HEK293T (cell line): ENCODE data around the gene HSFX4.

Experiments
- BHLHE40 ChIP-seq: fragments of 450-650 bp; IDR thresholded peaks from 2 replicates; pipeline ENCODE4 v1.6.1; 2016; ENCODE audit warnings: mild to moderate bottlenecking, moderate library complexity, borderline replicate concordance
- CTBP1 ChIP-seq: fragments of 450-650 bp; IDR thresholded peaks from 2 replicates; pipeline ENCODE4 v1.6.1; 2016; ENCODE audit warnings: borderline replicate concordance
- ELF4 ChIP-seq: fragments of 450-650 bp; IDR thresholded peaks from 2 replicates; pipeline ENCODE4 v1.6.1; 2017; ENCODE audit warnings: antibody characterized with exemption
- FOXK2 ChIP-seq: fragments of 450-650 bp; IDR thresholded peaks from 2 replicates; pipeline ENCODE4 v1.6.1; 2016; ENCODE audit warnings: mild to moderate bottlenecking
- L3MBTL2 ChIP-seq: fragments of 450-650 bp; conservative IDR thresholded peaks from 2 replicates; pipeline ENCODE4 v1.6.1; 2016; ENCODE audit warnings: mild to moderate bottlenecking
- NFRKB ChIP-seq: fragments of 450-650 bp; IDR thresholded peaks from 2 replicates; pipeline ENCODE4 v1.6.1; 2016; ENCODE audit warnings: mild to moderate bottlenecking, moderate library complexity
- SP1 ChIP-seq: fragments of 450-650 bp; IDR thresholded peaks from 2 replicates; pipeline ENCODE4 v1.6.1; 2017
- SUZ12 ChIP-seq: fragments of 450-650 bp; IDR thresholded peaks from 2 replicates; pipeline ENCODE4 v1.6.1; 2016; ENCODE audit warnings: mild to moderate bottlenecking
- TARDBP ChIP-seq: fragments of 450-650 bp; IDR thresholded peaks from 2 replicates; pipeline ENCODE4 v1.6.1; 2016
- ZNF384 ChIP-seq: fragments of 450-650 bp; IDR thresholded peaks from 2 replicates; pipeline ENCODE4 v1.6.1; 2016

DNA sequence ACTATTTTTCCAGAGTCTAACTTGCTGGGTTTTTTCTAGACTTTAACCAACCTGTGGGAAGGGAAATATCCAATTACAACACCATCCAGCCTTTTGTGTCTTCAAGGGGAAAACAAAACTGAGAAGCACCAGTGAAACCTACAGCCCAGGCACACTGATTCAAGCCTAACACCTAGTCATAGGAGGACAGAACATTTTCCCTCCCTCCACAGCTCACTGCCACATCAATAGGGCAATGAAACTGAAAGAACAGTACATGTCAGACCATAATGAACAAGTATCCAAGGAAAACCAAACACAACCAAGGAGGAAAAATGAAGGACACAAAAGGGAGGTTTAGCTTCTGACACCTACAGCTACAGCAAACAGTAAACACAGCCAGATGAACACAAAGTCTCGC is 30.8 kb upstream of the HSFX4 start:
- no peak for TF ChIP-seq FOXK2
- TF ChIP-seq SP1 = no peak
- no peak for TF ChIP-seq TARDBP
- no peak for TF ChIP-seq CTBP1
- TF ChIP-seq SUZ12 = no peak
- TF ChIP-seq BHLHE40 = no peak
- no peak for TF ChIP-seq NFRKB
- no peak for TF ChIP-seq ZNF384
- TF ChIP-seq L3MBTL2 = no peak
- TF ChIP-seq ELF4 = no peak
